Heart left ventricle (tissue), 16 donors: Measurements from ENCODE around the gene PRKN. TPM values are rescaled to one million over a fixed set of nuclear protein-coding genes. Genes with fewer than 3 reads are reported as not detected.
A peak's percentile ranks its signal among the peaks of the same experiment; 100 is the strongest.

Source experiments
- ATAC-seq, 4 donors: fragments of 200-7000 bp; cut with Tn5 transposase; one replicate each; pipeline ENCODE4 v1.9.1; 2020 to 2022; ENCODE audit warnings: moderate library complexity in 4 of 4, mild to moderate bottlenecking in 3 of 4, moderate number of reproducible peaks in 1 of 4
- DNase-seq, 5 donors: peaks; one replicate each; pipeline ENCODE4 v3.0.0-alpha.2; 2020
- H3K27ac ChIP-seq, 12 donors: fragments of 200-600 bp; sonication (generic) in 4 of 12; one replicate each; pipeline versions ENCODE4 v1.5.0 to v1.8.0; 2016 to 2022; ENCODE audit warnings: mild to moderate bottlenecking in 2 of 12
- H3K27me3 ChIP-seq, 9 donors: fragments of 200-600 bp; sonication (generic) in 2 of 9; one replicate each; pipeline versions ENCODE4 v1.5.1 to v1.8.0; 2016 to 2022; ENCODE audit warnings: mild to moderate bottlenecking in 3 of 9
- H3K36me3 ChIP-seq, 9 donors: fragments of 200-600 bp; sonication (generic) in 2 of 9; one replicate each; pipeline versions ENCODE4 v1.5.0 to v1.8.0; 2018 to 2022; ENCODE audit warnings: mild to moderate bottlenecking in 2 of 9
- H3K4me1 ChIP-seq, 12 donors: fragments of 200-600 bp; sonication (generic) in 4 of 12; one replicate each; pipeline versions ENCODE4 v1.5.0 to v1.8.0; 2016 to 2022; ENCODE audit warnings: mild to moderate bottlenecking in 3 of 12
- H3K4me3 ChIP-seq, 12 donors: fragments of 200-600 bp; sonication (generic) in 4 of 12; one replicate each; pipeline versions ENCODE4 v1.5.0 to v1.8.0; 2017 to 2022; ENCODE audit warnings: mild to moderate bottlenecking in 9 of 12, moderate library complexity in 4 of 12
- H3K9me3 ChIP-seq, 12 donors: fragments of 200-600 bp; sonication (generic) in 4 of 12; one replicate each; pipeline versions ENCODE4 v1.5.0 to v1.8.0; 2016 to 2022; ENCODE audit warnings: mild to moderate bottlenecking in 1 of 12
- CTCF ChIP-seq, 12 donors: fragments of 200-600 bp; sonication (generic) in 4 of 12; IDR thresholded peaks; one replicate each; pipeline versions ENCODE4 v1.5.0 to v1.8.0; 2018 to 2022; ENCODE audit warnings: antibody characterized with exemption in 12 of 12, mild to moderate bottlenecking in 5 of 12
- POLR2A ChIP-seq, 2 donors: fragments of 450-650 bp; IDR thresholded peaks; one replicate each; pipeline ENCODE4 v1.6.1; 2017; ENCODE audit warnings: antibody characterized with exemption in 2 of 2, mild to moderate bottlenecking in 2 of 2, moderate library complexity in 2 of 2
- WGBS, 4 donors: extraction: QIAGEN DNeasy Blood & Tissue Kit in 2 of 4; methylation state at CpG; one replicate each; pipeline versions ENCODE4 v1.1.5 to v1.1.7; 2013 to 2018; 5-methylcytosine and 5-hydroxymethylcytosine counted together
- intact Hi-C, 10 donors: fragments of 100-400 bp; cut with DNase I; formaldehyde crosslinking; loops; one replicate each; pipeline versions ENCODE4 v1.11.1 to v1.14.2; 2022
- polyA plus RNA-seq, 2 donors: library from polyadenylated mRNA; stranded (reverse); fragments of 200-250 nt; gene quantifications; one replicate each; pipeline ENCODE4 v1.2.3, GENCODE V29; 2013
- total RNA-seq, 9 donors: library from RNA; depleted of rRNA in 2 of 9; stranded (reverse); fragments of >200 nt in 2 of 9; fragmentation: NEBNext Ultra II Directional in 3 of 9; extraction: Animal tissue kit (Norgen Biotek cat#: 25700) in 3 of 9; gene quantifications; one replicate each; pipeline versions ENCODE4 v1.1.0 to v1.2.4, GENCODE V29; 2016 to 2023
- donor health status: ischemic (EF 13 %, LVEDD 7.1; RV severe dilation, severe dysfunction).
- donor health status: healthy with polysubstance abuse.
- donor health status: DM: no; HTN: yes; CAD: no.
- donor health status: DM: no; HTN: no; CAD: no.
- donor health status: ischemic (EF 25% LVEDD 6.9; RV normal size, moderate dysfunction).
- donor health status: ischemic (EF 25% LVEDD 5.7; RV mildly dilated, moderate dysfunction).
- donor health status: healthy.
- donor health status: DM: yes; HTN: yes; CAD: no.
- donor health status: ischemic (EF 35%, LVEDD 5.7; RV mildly dilated, moderate dysfunction).
- donor health status: nonischemic (EF 11% LVEDD 7.7; RV severe dilation, severe dysfunction).
- donor health status: DM: yes; HTN: yes; CAD: no.
- donor health status: PGD.
- donor health status: ischemic (EF 29% LVEDD 5.4; RV normal size, mild dysfunction).
- donor health status: nonischemic (EF 23%, LVEDD 6.1; RV moderate dilation, normal function).

The PRKN gene
- total and polyA plus RNA-seq, 11 donors, result 3.4 to 32.5 (median 21.2) TPM

GRCh38 chr6:161403717-161404116 is 1323.8 kb downstream of the PRKN start:
- no peaks in the 10 kb centered on the region for H3K36me3 ChIP-seq
- TF ChIP-seq POLR2A (IDR thresholded peaks at IDR 0.05) (no peak), CTCF (IDR thresholded peaks at IDR 0.05) (no peak)
- no peaks in the 10 kb centered on the region for H3K27me3 ChIP-seq
- 62 to 100% (median 85%) methylated on average over 1 of the region's 1 CpG for WGBS, 4 donors
- intact Hi-C loops, result no loop called here
- H3K9me3 ChIP-seq, result peaks cover 0 to 14% (median 3%) of the 10 kb centered on the region in 12 donors
- no peak for ATAC-seq
- H3K4me1 ChIP-seq, result peaks cover 0 to 7% (median 0%) of the 10 kb centered on the region in 12 donors
- no peak overlapping the region for H3K4me3 ChIP-seq
- H3K27ac ChIP-seq, result no peak overlapping the region
- no peak for DNase-seq

- TF ChIP-seq POLR2A (IDR thresholded peaks at IDR 0.05) (no peak), CTCF (IDR thresholded peaks at IDR 0.05) (no peak)
- ATAC-seq, result peak in 1 of 4 donors; percentile 51
- WGBS, 4 donors, result 71 to 79% (median 74%) methylated on average over 8 of the region's 8 CpGs
- Histone ChIP-seq H3K9me3 (peaks cover 0 to 14% (median 3%) of the 10 kb centered on the region in 12 donors), H3K27me3 (no peaks in the 10 kb centered on the region), H3K27ac (no peak overlapping the region), H3K36me3 (no peaks in the 10 kb centered on the region), H3K4me1 (no peaks in the 10 kb centered on the region), H3K4me3 (no peak overlapping the region)
- intact Hi-C loops, result no loop called here
- DNase-seq, result no peak
Observed at GRCh38 chr6:161401587-161402309, 1325.8 kb downstream of the PRKN start.

- peaks cover 0 to 14% (median 3%) of the 10 kb centered on the region in 12 donors for H3K9me3 ChIP-seq
- DNase-seq, result no peak
- H3K36me3 ChIP-seq, result no peaks in the 10 kb centered on the region
- no peak overlapping the region for H3K27ac ChIP-seq
- no peak for TF ChIP-seq CTCF (IDR thresholded peaks at IDR 0.05)
- no peak for TF ChIP-seq POLR2A (IDR thresholded peaks at IDR 0.05)
- peak in 1 of 4 donors; percentile 28 for ATAC-seq
- 71 to 83% (median 79%) methylated on average over 5 of the region's 5 CpGs for WGBS, 4 donors
- H3K4me1 ChIP-seq, result no peaks in the 10 kb centered on the region
- H3K4me3 ChIP-seq, result no peak overlapping the region
- H3K27me3 ChIP-seq, result no peaks in the 10 kb centered on the region
- intact Hi-C loops, result no loop called here
Observed at GRCh38 chr6:161400671-161401070, 1326.9 kb downstream of the PRKN start.

- ATAC-seq (no peak), DNase-seq (no peak)
- no peak overlapping the region for H3K27ac ChIP-seq
- WGBS, 4 donors, result 92 to 96% (median 95%) methylated on average over 5 to 6 of the region's 6 CpGs
- TF ChIP-seq CTCF (IDR thresholded peaks at IDR 0.05), result no peak
- H3K4me1 ChIP-seq, result peaks cover 0 to 6% (median 1%) of the 10 kb centered on the region in 12 donors
- no peaks in the 10 kb centered on the region for H3K27me3 ChIP-seq
- peaks cover 0 to 9% (median 0%) of the 10 kb centered on the region in 12 donors for H3K9me3 ChIP-seq
- no peak overlapping the region for H3K4me3 ChIP-seq
- intact Hi-C loops, result loop anchor here in 1 of 10 donors (5.0 kb wide), 1 partner anchor 296 kb away; no protein-coding TSS in a partner anchor
- no peaks in the 10 kb centered on the region for H3K36me3 ChIP-seq
Observed at GRCh38 chr6:161396539-161396938, 1331.0 kb downstream of the PRKN start.
